GM10248 (cell line): ENCODE measurements around the gene KRT77.

Experiments
- CTCF ChIA-PET: fragments of 300-600 bp; sonication (Branson Sonifier 250); formaldehyde crosslinking; extraction: SDS; loops from one replicate; lab custom pipeline; 2021; ENCODE audit warnings: antibody characterized with exemption; lab: Yijun Ruan, JAX
- POLR2A ChIA-PET: fragments of 350-650 bp; sonication (Branson Sonifier 250); formaldehyde crosslinking; extraction: SDS; loops from one replicate; lab custom pipeline; 2020; ENCODE audit warnings: antibody characterized with exemption; lab: Yijun Ruan, JAX
- DNase-seq: peaks from one replicate; pipeline ENCODE4 v3.0.0; 2012; ENCODE audit errors: extremely low spot score
- CTCF ChIP-seq: IDR thresholded peaks from 2 replicates; pipeline ENCODE4 v1.5.1; 2012; ENCODE audit warnings: mild to moderate bottlenecking, low read depth; ENCODE audit errors: extremely low read depth, missing control alignments, control extremely low read depth

The KRT77 gene

DNA sequence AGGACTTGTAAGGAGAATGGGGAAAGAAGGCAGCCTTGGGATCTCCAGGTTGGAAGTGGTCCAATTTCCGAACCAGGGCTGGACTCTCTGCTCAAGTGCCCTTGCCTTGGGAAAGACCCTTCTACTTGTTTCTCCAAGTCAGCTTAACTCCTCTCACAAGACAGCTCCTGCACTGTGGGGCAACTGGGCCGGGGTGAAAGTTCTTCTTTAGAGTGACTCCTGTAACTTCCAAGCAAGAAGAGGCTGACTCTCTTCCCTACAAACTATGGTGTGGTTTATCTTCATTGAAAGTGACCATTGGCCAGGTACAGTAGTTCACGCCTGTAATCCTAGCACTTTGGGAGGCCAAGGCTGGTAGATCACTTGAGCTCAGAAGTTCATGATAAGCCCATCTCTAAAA, 36.9 kb downstream of the KRT77 start:
- CTCF ChIA-PET, result no interaction called here
- no peak for DNase-seq
- POLR2A ChIA-PET, result no interaction called here

GRCh38 chr12:52663420-52663819, 39.9 kb downstream of the KRT77 start:
- TF ChIP-seq CTCF, result no peak

More for the DNA sequence above, 36.9 kb downstream of the KRT77 start:
- no peak for TF ChIP-seq CTCF

GRCh38 chr12:52662918-52663229, 40.5 kb downstream of the KRT77 start:
- ChIA-PET POLR2A (no interaction called here), CTCF (interaction anchor here (1.2 kb wide), 1 partner anchor 10 kb away, joined by 3 read pairs; no protein-coding TSS in a partner anchor)
- DNase-seq, result no peak
- TF ChIP-seq CTCF, result no peak

More at GRCh38 chr12:52663420-52663819, 39.9 kb downstream of the KRT77 start:
- no peak for DNase-seq
- ChIA-PET CTCF (interaction anchor here (1.0 to 1.2 kb wide), 2 partner anchors 9 to 30 kb away, joined by 3 read pairs; no protein-coding TSS in a partner anchor), POLR2A (no interaction called here)

GRCh38 chr12:52662093-52662917, 41.0 kb downstream of the KRT77 start:
- ChIA-PET POLR2A (no interaction called here), CTCF (no interaction called here)
- no peak for TF ChIP-seq CTCF
- no peak for DNase-seq

DNA sequence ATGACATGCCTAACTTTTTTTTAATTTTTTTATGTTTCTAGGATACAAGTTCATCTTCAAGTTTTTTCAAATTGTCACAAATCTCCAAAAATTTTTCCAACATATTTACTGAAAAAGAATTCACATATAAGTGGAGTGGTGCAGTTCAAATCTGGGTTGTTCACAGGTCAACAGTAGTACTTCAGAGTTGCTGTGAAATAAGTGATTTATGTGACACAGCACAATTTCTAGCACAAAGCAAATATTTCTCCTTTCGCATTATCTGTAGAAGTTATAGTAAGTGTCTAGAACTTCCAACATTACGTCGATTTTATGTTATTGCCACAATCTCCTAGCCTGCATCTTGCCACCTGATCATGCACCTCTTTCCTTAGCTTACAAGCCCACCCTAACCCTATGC, 41.7 kb downstream of the KRT77 start:
- CTCF ChIA-PET, result no interaction called here
- POLR2A ChIA-PET, result no interaction called here
- DNase-seq, result no peak
- no peak for TF ChIP-seq CTCF

- no peak for DNase-seq
- TF ChIP-seq CTCF, result no peak
- POLR2A ChIA-PET, result no interaction called here
- CTCF ChIA-PET, result no interaction called here
Measured at GRCh38 chr12:52660934-52661499, 42.3 kb downstream of the KRT77 start.
